ENCODE data around the gene LTBP4.
A peak's percentile ranks its signal among the peaks of the same experiment; 100 is the strongest.

LTBP4 gene

GRCh38 chr19:40609561-40610395 lies 8.6 kb downstream of the LTBP4 start (continued):
- TF ChIP-seq, protein P1, sequence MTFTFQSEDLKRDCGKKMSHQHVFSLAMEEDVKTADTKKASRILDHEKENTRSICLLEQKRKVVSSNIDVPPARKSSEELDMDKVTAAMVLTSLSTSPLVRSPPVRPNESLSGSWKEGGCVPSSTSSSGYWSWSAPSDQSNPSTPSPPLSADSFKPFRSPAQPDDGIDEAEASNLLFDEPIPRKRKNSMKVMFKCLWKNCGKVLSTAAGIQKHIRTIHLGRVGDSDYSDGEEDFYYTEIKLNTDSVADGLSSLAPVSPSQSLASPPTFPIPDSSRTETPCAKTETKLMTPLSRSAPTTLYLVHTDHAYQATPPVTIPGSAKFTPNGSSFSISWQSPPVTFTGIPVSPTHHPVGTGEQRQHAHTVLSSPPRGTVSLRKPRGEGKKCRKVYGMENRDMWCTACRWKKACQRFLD (tag by site-specific recombination; IDR thresholded peaks at IDR 0.05) = no peak
- TF ChIP-seq ELK4 (IDR thresholded peaks at IDR 0.05; ENCODE audit: borderline replicate concordance, low read depth, low read length) = no peak
- peak; percentile 36; the same call in 1 of the 2 replicates for TF ChIP-seq ZFP69B (tag by site-specific recombination; IDR thresholded peaks at IDR 0.05)
- no peak for TF ChIP-seq ZNF274 (IDR thresholded peaks at IDR 0.05; ENCODE audit: low read length)
- TF ChIP-seq ZNF274 (tag by site-specific recombination; IDR thresholded peaks at IDR 0.05; ENCODE audit: borderline replicate concordance) = 0 out of 2 replicates have a peak, but pooled peaks have one; percentile 41
- TF ChIP-seq SCRT2 (tag by site-specific recombination; IDR thresholded peaks at IDR 0.05) = no peak
- peak; percentile 96 for TF ChIP-seq ZNF600 (tag by site-specific recombination; IDR thresholded peaks at IDR 0.05)
- no peak for TF ChIP-seq TRIM28 (IDR thresholded peaks at IDR 0.05; ENCODE audit: borderline replicate concordance, low read length)
- peak; percentile 60 for TF ChIP-seq OSR2 (tag by site-specific recombination; IDR thresholded peaks at IDR 0.05)
- no peak for TF ChIP-seq ZNF830 (tag by site-specific recombination; IDR thresholded peaks at IDR 0.05; ENCODE audit: low read depth)
- peak; percentile 46 for TF ChIP-seq ZIC2 (tag by site-specific recombination; IDR thresholded peaks at IDR 0.05)
- TF ChIP-seq ZNF114 (tag by site-specific recombination; IDR thresholded peaks at IDR 0.05) = no peak
- TF ChIP-seq ATF2 (tag by site-specific recombination; IDR thresholded peaks at IDR 0.05; ENCODE audit: low read depth) = no peak
- TF ChIP-seq ZNF521 (tag by site-specific recombination; IDR thresholded peaks at IDR 0.05) = no peak
- no peak for TF ChIP-seq ZNF629 (tag by site-specific recombination; IDR thresholded peaks at IDR 0.05)
- TF ChIP-seq ZNF146 (tag by site-specific recombination; IDR thresholded peaks at IDR 0.05) = 0 out of 2 replicates have a peak, but pooled peaks have one; percentile 4
- no peak for TF ChIP-seq HOXD13 (CRISPR knock-in tag; IDR thresholded peaks at IDR 0.05; ENCODE audit: borderline replicate concordance)
- TF ChIP-seq ZNF211 (tag by site-specific recombination; IDR thresholded peaks at IDR 0.05; ENCODE audit: low read depth) = no peak
- no peak; the same call in 1 of the 2 replicates for TF ChIP-seq ZNF791 (tag by site-specific recombination; IDR thresholded peaks at IDR 0.05)
- peak; percentile 91 for TF ChIP-seq EGR2 (tag by site-specific recombination; IDR thresholded peaks at IDR 0.05; ENCODE audit: low read depth)
- TF ChIP-seq ZNF426 (tag by site-specific recombination; IDR thresholded peaks at IDR 0.05) = no peak
- no peak; the same call in 1 of the 2 replicates for TF ChIP-seq MYNN (tag by site-specific recombination; IDR thresholded peaks at IDR 0.05; ENCODE audit: borderline replicate concordance)
- TF ChIP-seq ZBTB17 (tag by site-specific recombination; IDR thresholded peaks at IDR 0.05) = no peak; the same call in 1 of the 2 replicates
- TF ChIP-seq KLF17 (tag by site-specific recombination; IDR thresholded peaks at IDR 0.05) = peak; percentile 80
- no peak for TF ChIP-seq ZNF692 (tag by site-specific recombination; IDR thresholded peaks at IDR 0.05)
- no peak for TF ChIP-seq SETDB1 (IDR thresholded peaks at IDR 0.05; ENCODE audit: insufficient read length, low read length)
- TF ChIP-seq ZFHX2 (tag by site-specific recombination; conservative IDR thresholded peaks at IDR 0.05) = peak; percentile 92
- no peak for TF ChIP-seq ZNF561 (tag by site-specific recombination; IDR thresholded peaks at IDR 0.05; ENCODE audit: borderline replicate concordance)
- TF ChIP-seq, protein P2, sequence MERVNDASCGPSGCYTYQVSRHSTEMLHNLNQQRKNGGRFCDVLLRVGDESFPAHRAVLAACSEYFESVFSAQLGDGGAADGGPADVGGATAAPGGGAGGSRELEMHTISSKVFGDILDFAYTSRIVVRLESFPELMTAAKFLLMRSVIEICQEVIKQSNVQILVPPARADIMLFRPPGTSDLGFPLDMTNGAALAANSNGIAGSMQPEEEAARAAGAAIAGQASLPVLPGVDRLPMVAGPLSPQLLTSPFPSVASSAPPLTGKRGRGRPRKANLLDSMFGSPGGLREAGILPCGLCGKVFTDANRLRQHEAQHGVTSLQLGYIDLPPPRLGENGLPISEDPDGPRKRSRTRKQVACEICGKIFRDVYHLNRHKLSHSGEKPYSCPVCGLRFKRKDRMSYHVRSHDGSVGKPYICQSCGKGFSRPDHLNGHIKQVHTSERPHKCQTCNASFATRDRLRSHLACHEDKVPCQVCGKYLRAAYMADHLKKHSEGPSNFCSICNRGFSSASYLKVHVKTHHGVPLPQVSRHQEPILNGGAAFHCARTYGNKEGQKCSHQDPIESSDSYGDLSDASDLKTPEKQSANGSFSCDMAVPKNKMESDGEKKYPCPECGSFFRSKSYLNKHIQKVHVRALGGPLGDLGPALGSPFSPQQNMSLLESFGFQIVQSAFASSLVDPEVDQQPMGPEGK (tag by site-specific recombination; IDR thresholded peaks at IDR 0.05) = peak; percentile 95
- TF ChIP-seq GLI2 (tag by site-specific recombination; IDR thresholded peaks at IDR 0.05; ENCODE audit: borderline replicate concordance, low read depth) = no peak
- no peak for TF ChIP-seq ZNF266 (tag by site-specific recombination; IDR thresholded peaks at IDR 0.05; ENCODE audit: low read depth)
